GM18951 (cell line): ENCODE results near the gene GART.

Experiments used
- POLR2A ChIP-seq: IDR thresholded peaks from 4 replicates; pipeline ENCODE4 v1.6.1; 2011; ENCODE audit warnings: mild to moderate bottlenecking; ENCODE audit not compliant: insufficient read length, insufficient read depth; ENCODE audit errors: extremely low read depth
- in situ Hi-C: fragments of 300-500 bp; cut with MboI; formaldehyde crosslinking; loops from one replicate; pipeline ENCODE4 v1.12.0; 2022; ENCODE audit warnings: low sequenced_read_pairs, mixed read lengths, inconsistent platforms; ENCODE audit not compliant: unreplicated experiment

GART gene

DNA sequence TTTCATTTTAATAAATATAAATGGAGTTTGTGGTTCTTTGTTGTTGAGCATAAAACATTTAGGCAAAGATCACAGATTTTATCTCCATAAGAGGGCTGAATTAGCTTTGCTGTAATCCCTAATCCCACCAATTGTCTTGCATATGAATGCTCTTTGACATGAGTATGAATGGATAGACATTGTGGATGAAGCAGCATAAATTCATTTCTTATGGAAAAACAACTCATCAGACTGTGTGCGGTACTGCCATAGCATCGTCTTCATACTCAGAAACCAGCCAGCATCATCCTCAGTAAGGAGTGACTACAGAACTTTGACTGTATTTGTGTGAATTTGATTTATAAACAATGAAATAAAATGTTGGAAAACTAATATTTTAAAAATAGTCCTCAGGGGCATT, 20.5 kb upstream of the GART start:
- in situ Hi-C loops, result no loop called here
- no peak for TF ChIP-seq POLR2A

DNA sequence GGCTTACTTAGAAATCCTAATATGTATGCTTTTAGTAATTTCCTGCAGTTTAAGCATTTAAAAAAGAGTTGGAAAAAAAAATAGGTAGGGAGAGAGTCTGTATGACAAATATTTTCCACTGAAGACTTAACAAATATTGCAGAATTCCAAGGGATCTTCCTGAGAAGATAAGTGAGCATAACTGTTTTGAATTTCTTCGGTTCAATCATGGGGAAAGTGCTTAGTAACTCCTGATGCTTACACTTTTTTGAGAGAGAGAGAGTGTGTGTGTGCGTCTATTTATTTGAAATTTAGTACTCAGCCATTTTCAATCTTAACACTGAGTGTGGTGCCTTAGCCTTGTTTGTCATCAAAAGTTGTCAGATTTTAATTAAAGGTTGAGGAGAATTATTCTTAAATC, 19.5 kb upstream of the GART start:
- TF ChIP-seq POLR2A, result no peak
- in situ Hi-C loops, result no loop called here

DNA sequence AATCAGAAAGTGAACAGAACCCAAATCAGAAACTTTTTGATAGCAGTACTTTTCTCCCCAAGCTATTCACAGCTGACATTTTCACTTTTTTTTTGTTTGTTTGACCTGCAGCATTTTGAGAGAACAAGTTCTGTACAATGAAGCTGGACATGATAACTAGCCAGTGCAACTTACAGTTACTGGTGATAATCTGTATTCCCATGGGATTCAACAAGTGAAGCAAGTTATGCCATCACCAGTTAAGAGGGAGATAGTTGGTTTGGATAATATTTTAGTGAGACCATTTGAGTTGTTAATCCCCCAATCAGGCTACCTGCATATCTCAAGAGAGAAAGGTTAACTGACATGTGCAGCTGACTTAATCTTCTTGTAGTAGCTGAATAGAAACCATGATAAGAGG, 19.0 kb upstream of the GART start:
- in situ Hi-C loops, result no loop called here

GRCh38 chr21:33559813-33560212, 17.9 kb upstream of the GART start:
- in situ Hi-C loops, result no loop called here
- no peak for TF ChIP-seq POLR2A

More for the DNA sequence above, 19.0 kb upstream of the GART start:
- no peak for TF ChIP-seq POLR2A

GRCh38 chr21:33558777-33559421, 17.0 kb upstream of the GART start:
- in situ Hi-C loops, result no loop called here
- no peak for TF ChIP-seq POLR2A

DNA sequence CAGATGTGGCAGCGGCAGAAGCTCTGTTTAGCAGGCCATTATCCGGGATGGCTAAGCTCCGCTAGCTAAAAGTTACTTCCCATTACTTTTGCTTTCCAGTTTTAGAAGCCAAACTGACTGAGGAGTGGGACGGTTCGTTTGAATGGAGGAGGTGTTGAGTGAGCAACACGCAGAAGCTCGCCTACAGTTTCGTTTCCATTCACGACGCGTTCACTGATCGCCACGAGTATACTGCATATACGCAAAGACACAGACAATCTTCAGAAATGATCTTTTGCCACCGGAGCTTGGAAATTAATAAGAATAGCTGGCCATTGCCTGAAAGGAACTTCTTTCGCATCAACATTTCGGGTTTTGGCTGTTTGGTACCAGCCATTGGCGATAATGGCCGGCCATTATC, 15.5 kb upstream of the GART start:
- TF ChIP-seq POLR2A, result no peak
- in situ Hi-C loops, result no loop called here

DNA sequence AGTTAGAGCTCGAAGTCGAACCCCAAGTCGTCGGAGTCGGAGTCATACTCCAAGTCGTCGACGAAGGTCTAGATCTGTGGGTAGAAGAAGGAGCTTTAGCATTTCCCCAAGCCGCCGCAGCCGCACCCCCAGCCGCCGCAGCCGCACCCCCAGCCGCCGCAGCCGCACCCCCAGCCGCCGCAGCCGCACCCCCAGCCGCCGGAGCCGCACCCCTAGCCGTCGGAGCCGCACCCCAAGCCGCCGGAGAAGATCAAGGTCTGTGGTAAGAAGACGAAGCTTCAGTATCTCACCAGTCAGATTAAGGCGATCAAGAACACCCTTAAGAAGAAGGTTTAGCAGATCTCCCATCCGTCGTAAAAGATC, 13.0 kb upstream of the GART start:
- no peak for TF ChIP-seq POLR2A
- in situ Hi-C loops, result no loop called here

DNA sequence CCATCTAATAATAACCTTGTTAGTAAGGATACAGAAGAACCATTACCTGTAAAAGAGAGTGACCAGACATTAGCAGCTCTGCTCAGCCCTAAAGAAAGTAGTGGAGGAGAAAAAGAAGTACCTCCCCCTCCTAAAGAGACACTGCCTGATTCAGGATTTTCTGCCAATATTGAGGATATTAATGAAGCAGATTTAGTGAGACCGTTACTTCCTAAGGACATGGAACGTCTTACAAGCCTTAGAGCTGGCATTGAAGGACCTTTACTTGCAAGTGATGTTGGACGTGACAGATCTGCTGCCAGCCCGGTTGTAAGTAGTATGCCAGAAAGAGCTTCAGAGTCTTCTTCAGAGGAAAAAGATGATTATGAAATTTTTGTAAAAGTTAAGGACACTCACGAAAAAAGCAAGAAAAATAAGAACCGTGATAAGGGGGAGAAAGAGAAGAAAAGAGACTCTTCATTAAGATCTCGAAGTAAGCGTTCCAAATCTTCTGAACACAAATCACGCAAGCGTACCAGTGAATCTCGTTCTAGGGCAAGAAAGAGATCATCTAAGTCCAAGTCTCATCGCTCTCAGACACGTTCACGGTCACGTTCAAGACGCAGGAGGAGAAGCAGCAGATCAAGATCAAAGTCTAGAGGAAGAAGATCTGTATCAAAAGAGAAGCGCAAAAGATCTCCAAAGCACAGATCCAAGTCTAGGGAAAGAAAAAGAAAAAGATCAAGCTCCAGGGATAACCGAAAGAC, 12.5 kb upstream of the GART start:
- TF ChIP-seq POLR2A, result no peak
- in situ Hi-C loops, result no loop called here

DNA sequence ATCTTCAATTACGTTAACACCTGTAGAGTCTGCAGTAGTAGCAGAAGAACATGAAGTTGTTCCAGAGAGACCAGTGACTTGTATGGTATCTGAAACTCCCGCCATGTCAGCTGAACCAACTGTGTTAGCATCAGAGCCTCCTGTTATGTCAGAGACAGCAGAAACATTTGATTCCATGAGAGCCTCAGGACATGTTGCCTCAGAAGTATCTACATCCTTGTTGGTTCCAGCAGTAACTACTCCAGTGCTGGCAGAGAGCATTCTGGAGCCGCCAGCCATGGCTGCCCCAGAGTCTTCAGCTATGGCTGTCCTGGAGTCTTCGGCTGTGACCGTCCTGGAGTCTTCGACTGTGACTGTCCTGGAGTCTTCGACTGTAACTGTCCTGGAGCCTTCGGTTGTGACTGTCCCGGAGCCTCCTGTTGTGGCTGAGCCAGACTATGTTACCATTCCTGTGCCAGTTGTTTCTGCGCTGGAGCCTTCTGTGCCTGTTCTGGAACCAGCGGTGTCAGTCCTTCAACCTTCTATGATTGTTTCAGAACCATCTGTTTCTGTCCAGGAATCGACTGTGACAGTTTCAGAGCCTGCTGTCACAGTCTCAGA, 11.2 kb upstream of the GART start:
- TF ChIP-seq POLR2A, result peak; percentile 27
- in situ Hi-C loops, result no loop called here

GRCh38 chr21:33552093-33552998, 10.4 kb upstream of the GART start:
- no peak for TF ChIP-seq POLR2A
- in situ Hi-C loops, result no loop called here

DNA sequence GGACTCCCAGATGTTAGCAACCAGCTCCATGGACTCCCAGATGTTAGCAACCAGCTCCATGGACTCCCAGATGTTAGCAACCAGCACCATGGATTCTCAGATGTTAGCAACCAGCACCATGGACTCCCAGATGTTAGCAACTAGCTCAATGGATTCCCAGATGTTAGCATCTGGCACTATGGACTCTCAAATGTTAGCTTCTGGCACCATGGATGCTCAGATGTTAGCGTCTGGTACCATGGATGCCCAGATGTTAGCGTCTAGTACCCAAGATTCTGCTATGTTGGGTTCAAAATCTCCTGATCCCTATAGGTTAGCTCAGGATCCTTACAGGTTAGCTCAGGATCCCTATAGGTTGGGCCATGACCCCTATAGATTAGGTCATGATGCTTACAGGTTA, 9.7 kb upstream of the GART start:
- in situ Hi-C loops, result no loop called here
- TF ChIP-seq POLR2A, result no peak

DNA sequence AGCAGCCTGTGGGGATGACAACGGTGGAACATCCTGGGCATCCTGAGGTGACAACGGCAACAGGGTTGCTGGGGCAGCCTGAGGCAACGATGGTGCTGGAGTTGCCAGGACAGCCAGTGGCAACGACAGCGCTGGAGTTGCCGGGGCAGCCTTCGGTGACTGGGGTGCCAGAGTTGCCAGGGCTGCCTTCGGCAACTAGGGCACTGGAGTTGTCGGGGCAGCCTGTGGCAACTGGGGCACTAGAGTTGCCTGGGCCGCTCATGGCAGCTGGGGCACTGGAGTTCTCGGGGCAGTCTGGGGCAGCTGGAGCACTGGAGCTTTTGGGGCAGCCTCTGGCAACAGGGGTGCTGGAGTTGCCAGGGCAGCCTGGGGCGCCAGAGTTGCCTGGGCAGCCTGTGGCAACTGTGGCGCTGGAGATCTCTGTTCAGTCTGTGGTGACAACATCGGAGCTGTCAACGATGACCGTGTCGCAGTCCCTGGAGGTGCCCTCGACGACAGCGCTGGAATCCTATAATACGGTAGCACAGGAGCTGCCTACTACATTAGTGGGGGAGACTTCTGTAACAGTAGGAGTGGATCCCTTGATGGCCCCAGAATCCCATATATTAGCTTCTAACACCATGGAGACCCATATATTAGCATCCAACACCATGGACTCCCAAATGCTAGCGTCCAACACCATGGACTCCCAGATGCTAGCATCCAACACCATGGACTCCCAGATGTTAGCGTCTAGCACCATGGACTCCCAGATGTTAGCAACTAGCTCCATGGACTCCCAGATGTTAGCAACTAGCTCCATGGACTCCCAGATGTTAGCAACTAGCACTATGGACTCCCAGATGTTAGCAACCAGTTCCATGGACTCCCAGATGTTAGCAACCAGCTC, 9.1 kb upstream of the GART start:
- in situ Hi-C loops, result no loop called here
- no peak for TF ChIP-seq POLR2A
